SK-N-SH (cell line): ENCODE measurements around the gene CIB4. TPM values are rescaled to one million over a fixed set of nuclear protein-coding genes. Genes with fewer than 3 reads are reported as not detected.
A peak's percentile ranks its signal among the peaks of the same experiment; 100 is the strongest.

Source experiments
- CTCF ChIA-PET: fragments of 300-600, 350-600 bp; formaldehyde crosslinking; extraction: SDS; loops from one replicate; lab custom pipeline; 2021; lab: Yijun Ruan, JAX
- POLR2A ChIA-PET: fragments of 350-600 bp; sonication (Branson Sonifier 250); formaldehyde crosslinking; extraction: SDS; loops from one replicate; lab custom pipeline; 2020; ENCODE audit warnings: antibody characterized with exemption, inconsistent platforms; lab: Yijun Ruan, JAX
- DNase-seq: peaks from one replicate; pipeline ENCODE4 v3.0.0; 2012
- H2AFZ ChIP-seq: fragments of 200-600 bp; sonication (generic); 2 replicates; pipeline ENCODE4 v1.8.1; 2016; ENCODE audit warnings: antibody characterized with exemption, mild to moderate bottlenecking, low read depth
- H3F3A ChIP-seq: fragments of 200-600 bp; sonication (generic); replicated peaks from 2 replicates; pipeline ENCODE3; 2016; ENCODE audit warnings: antibody characterized with exemption, mild to moderate bottlenecking; ENCODE audit not compliant: insufficient read depth
- H3K27ac ChIP-seq, 2 experiments: fragments of 200-500 bp in 1 of 2; fragments of 200-600 bp in 1 of 2; sonication (Bioruptor generic) in 1 of 2; sonication (generic), shearing (Covaris generic) in 1 of 2; 2 replicates each; pipeline versions ENCODE4 v1.5.1 to v1.6.1; 2014 to 2016; ENCODE audit warnings: low read depth in 2 of 2, inconsistent platforms in 1 of 2, low read length in 1 of 2, mild to moderate bottlenecking in 1 of 2, mixed read lengths in 1 of 2
- H3K27me3 ChIP-seq: fragments of 200-600 bp; sonication (generic), shearing (Covaris generic); 2 replicates; pipeline ENCODE4 v1.6.1; 2016; ENCODE audit warnings: mixed run types; ENCODE audit not compliant: insufficient read depth
- H3K36me3 ChIP-seq, 2 experiments: fragments of 200-500 bp in 1 of 2; fragments of 200-600 bp in 1 of 2; sonication (Bioruptor generic) in 1 of 2; sonication (generic) in 1 of 2; replicated peaks in 1 of 2; 2 replicates each; pipeline versions ENCODE3 to v1.5.1; 2014 to 2016; ENCODE audit warnings: low read length in 1 of 2, mild to moderate bottlenecking in 1 of 2; ENCODE audit not compliant: insufficient read depth in 2 of 2, control insufficient read depth in 1 of 2
- H3K4me1 ChIP-seq, 2 experiments: fragments of 200-500 bp in 1 of 2; fragments of 200-600 bp in 1 of 2; sonication (Bioruptor generic) in 1 of 2; sonication (generic), shearing (Covaris generic) in 1 of 2; 2 replicates each; pipeline versions ENCODE4 v1.5.1 to v1.6.1; 2014 to 2016; ENCODE audit warnings: low read depth in 1 of 2, low read length in 1 of 2, mixed run types in 1 of 2; ENCODE audit not compliant: insufficient read depth in 2 of 2, control insufficient read depth in 1 of 2
- H3K4me2 ChIP-seq: fragments of 200-600 bp; sonication (generic), shearing (Covaris generic); 2 replicates; pipeline ENCODE4 v1.6.1; 2017; ENCODE audit warnings: mixed run types
- H3K4me3 ChIP-seq, 2 experiments: fragments of 200-500 bp in 1 of 2; fragments of 200-600 bp in 1 of 2; sonication (Bioruptor generic) in 1 of 2; sonication (generic), shearing (Covaris generic) in 1 of 2; 2 replicates each; pipeline versions ENCODE4 v1.5.1 to v1.8.1; 2014 to 2016; ENCODE audit warnings: low read depth in 2 of 2, inconsistent platforms in 1 of 2, low read length in 1 of 2, mild to moderate bottlenecking in 1 of 2, mixed read lengths in 1 of 2, moderate library complexity in 1 of 2
- H3K79me2 ChIP-seq: fragments of 200-600 bp; sonication (generic); 2 replicates; pipeline ENCODE4 v1.8.1; 2017; ENCODE audit warnings: mild to moderate bottlenecking; ENCODE audit not compliant: insufficient read depth
- H3K9ac ChIP-seq: fragments of 200-600 bp; sonication (generic); 2 replicates; pipeline ENCODE4 v1.6.1; 2017; ENCODE audit warnings: mixed run types
- H3K9me2 ChIP-seq: fragments of 200-600 bp; sonication (generic); 2 replicates; pipeline ENCODE4 v1.6.1; 2017; ENCODE audit warnings: mixed run types
- H3K9me3 ChIP-seq: fragments of 200-600 bp; sonication (generic); 2 replicates; pipeline ENCODE4 v1.6.1; 2017; ENCODE audit warnings: mixed run types, mild to moderate bottlenecking, moderate library complexity
- H4K20me1 ChIP-seq: fragments of 200-600 bp; sonication (generic); 2 replicates; pipeline ENCODE4 v1.6.1; 2017; ENCODE audit warnings: mild to moderate bottlenecking, mixed run types; ENCODE audit not compliant: insufficient read depth
- CTCF ChIP-seq: fragments of 200-600 bp; sonication (generic); IDR thresholded peaks from 2 replicates; pipeline ENCODE4 v1.6.1; 2017; ENCODE audit warnings: antibody characterized with exemption, mild to moderate bottlenecking, moderate library complexity
- ELF1 ChIP-seq: IDR thresholded peaks from 2 replicates; pipeline ENCODE4 v1.4.0; 2012
- EP300 ChIP-seq, 2 experiments: IDR thresholded peaks; 2 replicates each; pipeline versions ENCODE4 v1.4.0 to v1.6.1; 2012; ENCODE audit warnings: borderline replicate concordance in 1 of 2, low read depth in 1 of 2, low read length in 1 of 2
- FOXJ3 ChIP-seq: sonication (generic); formaldehyde crosslinking; IDR thresholded peaks from 2 replicates; pipeline ENCODE4 v1.5.1; 2020; ENCODE audit warnings: mild to moderate bottlenecking, missing genetic modification reagents
- MXI1 ChIP-seq: IDR thresholded peaks from 2 replicates; pipeline ENCODE4 v1.6.1; 2012; ENCODE audit warnings: mild to moderate bottlenecking, low read depth, low read length, improper control_type of control experiment
- POLR2AphosphoS5 ChIP-seq: IDR thresholded peaks from 2 replicates; pipeline ENCODE4 v1.6.1; 2012; ENCODE audit warnings: low read depth, low read length
- RCOR1 ChIP-seq: fragments of 150-350 bp; IDR thresholded peaks from 2 replicates; pipeline ENCODE4 v1.6.1; 2017; ENCODE audit warnings: antibody characterized with exemption, low read length
- RFX5 ChIP-seq: IDR thresholded peaks from 2 replicates; pipeline ENCODE4 v1.6.1; 2012; ENCODE audit warnings: mild to moderate bottlenecking, improper control_type of control experiment, low read length
- RXRA ChIP-seq: IDR thresholded peaks from 2 replicates; pipeline ENCODE4 v1.4.0; 2012; ENCODE audit warnings: low read depth, mild to moderate bottlenecking, borderline replicate concordance
- SMC3 ChIP-seq: IDR thresholded peaks from 2 replicates; pipeline ENCODE4 v1.6.1; 2012; ENCODE audit warnings: low read depth, low read length, improper control_type of control experiment
- USF1 ChIP-seq: IDR thresholded peaks from 2 replicates; pipeline ENCODE4 v1.4.0; 2012; ENCODE audit warnings: low read depth, borderline replicate concordance
- USF2 ChIP-seq: fragments of 150-350 bp; IDR thresholded peaks from 2 replicates; pipeline ENCODE4 v1.6.1; 2017; ENCODE audit warnings: antibody characterized with exemption, low read length, low read depth, borderline replicate concordance
- ZBTB33 ChIP-seq: IDR thresholded peaks from 2 replicates; pipeline ENCODE4 v1.4.0; 2012; ENCODE audit warnings: low read depth, borderline replicate concordance
- WGBS: methylation state at CpG from one replicate; pipeline ENCODE4 v1.1.6; 2017; ENCODE audit warnings: low lambda C conversion rate; 5-methylcytosine and 5-hydroxymethylcytosine counted together
- polyA plus RNA-seq, 3 experiments: library from polyadenylated mRNA; depleted of rRNA; stranded (reverse); fragments of >200 nt; gene quantifications; 2 replicates each; pipeline ENCODE4 v1.2.3, GENCODE V29; 2012
- TF ChIP-seq, protein P1 (sequence below): IDR thresholded peaks from 2 replicates; pipeline ENCODE4 v1.4.0; 2012; ENCODE audit warnings: low read depth

The CIB4 gene
- polyA plus RNA-seq, 1 of the 3 experiments (the other 2 are of a cell fraction), result not detected

- Histone ChIP-seq H3K36me3 (no peaks in the 10 kb centered on the region), H3K27ac (peak overlapping the region in 1 of 2 experiments; percentile 82; a peak in 2 of 4 replicates), H3K4me1 (peaks cover 0 to 36% of the 10 kb centered on the region in 2 experiments; a peak in 2 of 4 replicates), H3K9me3 (no peaks in the 10 kb centered on the region), H4K20me1 (no peaks in the 10 kb centered on the region), H3K4me2 (no peak overlapping the region), H3K9ac (no peak overlapping the region), H3F3A (no peaks in the 10 kb centered on the region), H3K79me2 (no peaks in the 10 kb centered on the region), H3K9me2 (no peaks in the 10 kb centered on the region), H3K27me3 (peaks cover 21% of the 10 kb centered on the region; the same call in 1 of the 2 replicates), H2AFZ (no peak overlapping the region), H3K4me3 (no peak overlapping the region)
- WGBS, result 82% methylated on average over 7 of the region's 7 CpGs
- ChIA-PET POLR2A (no interaction called here), CTCF (interaction anchor here (0.7 to 3.9 kb wide), 5 partner anchors 12 to 93 kb away, joined by 3 to 13 read pairs (median 3); no protein-coding TSS in a partner anchor)
- DNase-seq, result no peak
- TF ChIP-seq EP300 (IDR thresholded peaks at IDR 0.05; ENCODE audit: borderline replicate concordance in 1 of 2, low read depth in 1 of 2, low read length in 1 of 2) (no peak), CTCF (no peak), ELF1 (no peak), POLR2AphosphoS5 (no peak), RCOR1 (no peak), USF1 (no peak), USF2 (no peak), RFX5 (no peak), MXI1 (no peak), SMC3 (no peak), ZBTB33 (no peak), FOXJ3 (CRISPR knock-in tag) (no peak), RXRA (no peak)
- TF ChIP-seq, protein P1, sequence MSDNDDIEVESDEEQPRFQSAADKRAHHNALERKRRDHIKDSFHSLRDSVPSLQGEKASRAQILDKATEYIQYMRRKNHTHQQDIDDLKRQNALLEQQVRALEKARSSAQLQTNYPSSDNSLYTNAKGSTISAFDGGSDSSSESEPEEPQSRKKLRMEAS, result no peak
These were observed 10.6 kb upstream of the CIB4 start for GRCh38 chr2:26651799-26652198.
